GM12878 (cell line): ENCODE data around the gene UIMC1. TPM values are rescaled to one million over a fixed set of nuclear protein-coding genes. Genes with fewer than 3 reads are reported as not detected.

Source experiments
- ATAC-seq: fragments of 200-7000 bp; cut with Tn5 transposase; 3 replicates; pipeline ENCODE4 v1.9.1; 2020; ENCODE audit warnings: mild to moderate bottlenecking, moderate library complexity
- BruUV-seq: library from RNA; stranded (reverse); fragments of 400-500 nt; replicated peaks from 2 replicates; lab custom pipeline; 2021; lab: Mats Ljungman, UMichigan
- CTCF ChIA-PET: fragments of 300-600 bp; sonication (Branson Sonifier 250); formaldehyde crosslinking; extraction: SDS; loops from one replicate; lab custom pipeline; 2021; ENCODE audit warnings: inconsistent platforms; lab: Yijun Ruan, JAX
- POLR2A ChIA-PET: fragments of 350-600 bp; formaldehyde crosslinking; extraction: SDS; loops from one replicate; lab custom pipeline; 2021; ENCODE audit warnings: inconsistent platforms; lab: Charles Lee
- RAD21 ChIA-PET: fragments of 300-600 bp; sonication (Branson Sonifier 250); formaldehyde crosslinking; loops from one replicate; lab custom pipeline; 2023; ENCODE audit warnings: antibody characterized with exemption; ENCODE audit not compliant: unreplicated experiment; lab: Charles Lee
- SMC1A ChIA-PET: fragments of 300-600 bp; sonication (Branson Sonifier 250); formaldehyde crosslinking; loops from one replicate; lab custom pipeline; 2023; ENCODE audit not compliant: unreplicated experiment, uncharacterized antibody; lab: Charles Lee
- DNase-seq: peaks from one replicate; pipeline ENCODE4 v3.0.0-alpha.2; 2011; ENCODE audit warnings: low read depth, low spot score
- FAIRE-seq: peaks from 3 replicates; lab custom pipeline; 2011; peaks lifted over from hg19 to GRCh38; lab: Jason Lieb, UNC
- H2AFZ ChIP-seq: 2 replicates; pipeline ENCODE4 v1.6.0; 2011; ENCODE audit warnings: low read depth, low read length, control low read depth; ENCODE audit not compliant: control insufficient read depth
- H3K27ac ChIP-seq: 2 replicates; pipeline ENCODE4 v1.5.1; 2011; ENCODE audit warnings: control low read depth; ENCODE audit not compliant: control insufficient read depth, insufficient read depth
- H3K27me3 ChIP-seq, 2 experiments: replicated peaks in 1 of 2; 2 replicates each; pipeline versions ENCODE4 v1.6.0 to v1.6.1; 2011; ENCODE audit warnings: low read length in 1 of 2; ENCODE audit not compliant: control insufficient read depth in 2 of 2, insufficient read depth in 2 of 2
- H3K36me3 ChIP-seq, 2 experiments: 2 replicates each; pipeline ENCODE4 v1.5.1; 2011; ENCODE audit warnings: low read length in 1 of 2; ENCODE audit not compliant: control insufficient read depth in 2 of 2, insufficient read depth in 2 of 2
- H3K4me1 ChIP-seq: 2 replicates; pipeline ENCODE4 v1.6.1; 2011; ENCODE audit warnings: mild to moderate bottlenecking, low read length, moderate library complexity, mixed read lengths; ENCODE audit not compliant: control insufficient read depth, insufficient read depth
- H3K4me2 ChIP-seq: 2 replicates; pipeline ENCODE4 v1.6.0; 2011; ENCODE audit warnings: control low read depth; ENCODE audit not compliant: control insufficient read depth, insufficient read depth
- H3K4me3 ChIP-seq: fragments of 200-600 bp; sonication (generic); 2 replicates; pipeline ENCODE4 v1.5.1; 2016
- H3K79me2 ChIP-seq: 2 replicates; pipeline ENCODE4 v1.6.0; 2011; ENCODE audit warnings: low read length; ENCODE audit not compliant: control insufficient read depth, insufficient read depth
- H3K9ac ChIP-seq: 2 replicates; pipeline ENCODE4 v1.8.0; 2011; ENCODE audit warnings: low read length, control low read depth, mixed read lengths; ENCODE audit not compliant: control insufficient read depth, insufficient read depth
- H3K9me3 ChIP-seq: replicated peaks from 3 replicates; pipeline ENCODE4 v1.5.1; 2011; ENCODE audit warnings: mild to moderate bottlenecking, low read length; ENCODE audit not compliant: control insufficient read depth, insufficient read depth
- H4K20me1 ChIP-seq: 2 replicates; pipeline ENCODE4 v1.6.0; 2011; ENCODE audit not compliant: control insufficient read depth, insufficient read depth
- EZH2 ChIP-seq: IDR thresholded peaks from 2 replicates; pipeline ENCODE4 v1.6.1; 2012; ENCODE audit warnings: low read depth, mild to moderate bottlenecking, control low read depth, inconsistent platforms, low read length, borderline replicate concordance; ENCODE audit not compliant: control insufficient read depth
- IKZF1 ChIP-seq: fragments of 450-650 bp; conservative IDR thresholded peaks from 2 replicates; pipeline ENCODE4 v1.6.1; 2017; ENCODE audit warnings: antibody characterized with exemption, mild to moderate bottlenecking
- MXI1 ChIP-seq: fragments of 150-350 bp; IDR thresholded peaks from 2 replicates; pipeline ENCODE4 v1.6.1; 2011; ENCODE audit warnings: low read depth, mild to moderate bottlenecking, inconsistent platforms, low read length, improper control_type of control experiment
- NR2F1 ChIP-seq: fragments of 450-650 bp; conservative IDR thresholded peaks from 2 replicates; pipeline ENCODE4 v1.6.1; 2017; ENCODE audit warnings: mild to moderate bottlenecking
- ZBED1 ChIP-seq: IDR thresholded peaks from 2 replicates; pipeline ENCODE4 v1.6.1; 2016; ENCODE audit warnings: borderline replicate concordance
- WGBS: methylation state at CpG from one replicate; pipeline ENCODE4 v1.1.6; 2016; ENCODE audit warnings: low lambda C conversion rate; ENCODE audit not compliant: insufficient replicate concordance, insufficient coverage; ENCODE audit errors: missing lambda C conversion rate; 5-methylcytosine and 5-hydroxymethylcytosine counted together
- in situ Hi-C: fragments of 300-500 bp; cut with MboI; formaldehyde crosslinking; loops from 9 replicates; pipeline ENCODE4 v1.14.3; 2018; ENCODE audit warnings: mixed read lengths
- intact Hi-C: fragments of 100-400 bp; cut with micrococcal nuclease; formaldehyde crosslinking; loops from one replicate; pipeline ENCODE4 v1.14.2; 2022; ENCODE audit not compliant: unreplicated experiment
- polyA plus RNA-seq, 11 experiments: library from polyadenylated mRNA; depleted of rRNA in 4 of 11; unstranded in 6 of 11; stranded (reverse) in 5 of 11; fragments of >200 nt; fragmentation: Nextera tagmentation in 4 of 11; fragmentation: Illumina TruSeq in 1 of 11; extraction: Ambion mirVana in 4 of 11; extraction: Trizol in 1 of 11; gene quantifications; 1 replicate in 1 of 11; 2 replicates in 10 of 11; pipeline versions ENCODE4 v1.2.1 to v1.2.3, GENCODE V29; 2011 to 2016; ENCODE audit warnings: inconsistent platforms in 2 of 11, missing spikeins in 2 of 11, low read depth in 1 of 11
- total RNA-seq, 4 experiments: library from RNA; depleted of rRNA in 3 of 4; stranded (reverse); fragments of >200 nt in 3 of 4; fragmentation: Illumina TruSeq in 1 of 4; extraction: Trizol in 1 of 4; gene quantifications; 2 replicates each; pipeline versions ENCODE4 v1.2.1 to v1.2.3, GENCODE V29; 2013 to 2021
- TF ChIP-seq, protein P1 (sequence below): IDR thresholded peaks from 2 replicates; pipeline ENCODE4 v1.6.1; 2011; ENCODE audit warnings: low read depth, low read length, improper control_type of control experiment, borderline replicate concordance

The UIMC1 gene
- total and polyA plus RNA-seq, 10 of the 15 experiments (the other 5 are each of a cell fraction or from before 2014, with no cell fraction given): 16.2 to 51.4 (median 32.7) TPM

DNA sequence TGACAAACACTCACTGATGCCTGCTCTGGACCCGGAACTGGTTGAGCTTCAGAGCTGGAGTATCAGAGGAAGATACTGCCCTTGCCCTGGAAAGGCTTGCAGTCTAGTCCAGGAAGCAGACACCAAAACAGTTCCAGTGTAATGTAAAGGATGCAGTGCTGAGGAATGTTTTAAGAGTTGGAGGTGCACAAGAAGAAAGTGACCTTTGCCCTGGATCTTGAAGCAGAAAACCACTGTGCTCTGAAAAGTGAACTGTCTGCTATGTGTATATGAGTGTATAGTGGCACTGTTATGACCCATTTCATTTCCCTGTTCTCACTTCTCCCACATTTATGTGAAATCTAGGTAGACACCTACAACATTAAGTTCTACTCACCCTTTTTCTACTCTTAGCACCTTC lies 18.0 kb upstream of the UIMC1 start:
- ChIA-PET RAD21 (no interaction called here), CTCF (interaction anchor here (1.0 to 4.0 kb wide), 5 partner anchors 12 to 49 kb away, joined by 3 to 15 read pairs (median 4); no protein-coding TSS in a partner anchor)

DNA sequence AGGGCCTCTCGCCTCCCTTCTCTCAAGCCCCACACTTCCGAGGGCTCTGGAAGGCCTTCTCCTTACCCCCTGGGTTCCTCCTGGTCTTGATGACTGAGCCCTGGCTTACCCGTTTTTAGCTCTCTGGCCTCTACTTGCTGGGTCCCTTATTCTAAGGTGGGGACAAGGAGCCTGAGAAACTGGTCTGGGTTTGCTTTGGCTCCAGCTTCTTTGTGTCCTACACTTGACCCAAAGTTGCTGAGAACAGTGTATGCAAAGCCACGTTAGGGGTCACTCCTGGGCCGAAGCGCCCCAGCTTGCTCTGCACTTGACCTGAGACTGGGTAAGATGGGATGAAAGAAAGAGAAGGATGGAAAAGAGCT lies 16.7 kb upstream of the UIMC1 start:
- ATAC-seq: peak; percentile 40
- peak; percentile 13 for FAIRE-seq
- Histone ChIP-seq H4K20me1 (no peaks in the 10 kb centered on the region), H3K79me2 (peaks cover 40% of the 10 kb centered on the region), H3K4me2 (peak overlapping the region; percentile 48), H3K36me3 (no peaks in the 10 kb centered on the region), H3K27ac (peak overlapping the region; percentile 80), H3K27me3 (no peaks in the 10 kb centered on the region), H3K4me3 (peak overlapping the region; percentile 87), H2AFZ (peak overlapping the region; percentile 98), H3K4me1 (peaks cover 6% of the 10 kb centered on the region), H3K9me3 (no peaks in the 10 kb centered on the region), H3K9ac (peak overlapping the region; percentile 87)
- TF ChIP-seq EZH2 (no peak), ZBED1 (no peak)
- TF ChIP-seq, protein P1, sequence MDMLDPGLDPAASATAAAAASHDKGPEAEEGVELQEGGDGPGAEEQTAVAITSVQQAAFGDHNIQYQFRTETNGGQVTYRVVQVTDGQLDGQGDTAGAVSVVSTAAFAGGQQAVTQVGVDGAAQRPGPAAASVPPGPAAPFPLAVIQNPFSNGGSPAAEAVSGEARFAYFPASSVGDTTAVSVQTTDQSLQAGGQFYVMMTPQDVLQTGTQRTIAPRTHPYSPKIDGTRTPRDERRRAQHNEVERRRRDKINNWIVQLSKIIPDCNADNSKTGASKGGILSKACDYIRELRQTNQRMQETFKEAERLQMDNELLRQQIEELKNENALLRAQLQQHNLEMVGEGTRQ: no peak
- 0% methylated on average over 6 of the region's 6 CpGs for WGBS
- no peak for DNase-seq
- ChIA-PET SMC1A (interaction anchor here (0.6 to 2.5 kb wide), 5 partner anchors 10 to 363 kb away, joined by 3 to 16 read pairs (median 4); no protein-coding TSS in a partner anchor), RAD21 (interaction anchor here (1.0 to 2.5 kb wide), 2 partner anchors 20 to 116 kb away, joined by 3 to 10 read pairs; no protein-coding TSS in a partner anchor), POLR2A (interaction anchor here (0.8 to 1.3 kb wide), 2 partner anchors 16 to 18 kb away, joined by 3 read pairs; no protein-coding TSS in a partner anchor), CTCF (interaction anchor here (0.8 to 4.0 kb wide), 8 partner anchors 11 to 286 kb away, joined by 3 to 15 read pairs (median 4); partner anchors contain the start of gene UIMC1)
- in situ Hi-C loops (no loop called here), intact Hi-C loops (no loop called here)
- no TSS peak for BruUV-seq

More for the DNA sequence above, 18.0 kb upstream of the UIMC1 start:
- Histone ChIP-seq H3K36me3 (peaks cover 0 to 7% of the 10 kb centered on the region in 2 experiments; a peak in 2 of 4 replicates), H3K9ac (no peak overlapping the region), H3K4me2 (peak overlapping the region; percentile 74), H3K27me3 (no peaks in the 10 kb centered on the region), H3K79me2 (peaks cover 42% of the 10 kb centered on the region), H4K20me1 (no peaks in the 10 kb centered on the region), H2AFZ (no peak overlapping the region), H3K27ac (no peak overlapping the region), H3K4me1 (peaks cover 6% of the 10 kb centered on the region), H3K9me3 (no peaks in the 10 kb centered on the region; the same call in 2 of the 3 replicates), H3K4me3 (0 out of 2 replicates have a peak overlapping the region, but pooled peaks have one; percentile 1)
- 100% methylated on average over 1 of the region's 1 CpG for WGBS
- peak; percentile 32; the same call in 1 of the 2 replicates for TF ChIP-seq IKZF1
- peak; percentile 83 for TF ChIP-seq NR2F1
- TF ChIP-seq MXI1: no peak
- in situ Hi-C loops: no loop called here
- no peak for FAIRE-seq
- POLR2A ChIA-PET: interaction anchor here (0.7 kb wide), 1 partner anchor 377 kb away, joined by 4 read pairs; no protein-coding TSS in a partner anchor
- ATAC-seq: peak; percentile 10
- SMC1A ChIA-PET: no interaction called here
- TSS peak; percentile 42 for BruUV-seq
- intact Hi-C loops: no loop called here
- DNase-seq: no peak
